Measurements from ENCODE around the gene RNF214. TPM values are rescaled to one million over a fixed set of nuclear protein-coding genes. Genes with fewer than 3 reads are reported as not detected.
A peak's percentile ranks its signal among the peaks of the same experiment; 100 is the strongest.
"Not testable (repeated sequence)": the region's sequence is repeated elsewhere in the genome, so short reads cannot be mapped to it uniquely, and the experiment has no call there.

RNF214 gene
- total RNA-seq, 2 donors from 2014 or later: 46.4 to 51.1 TPM

DNA sequence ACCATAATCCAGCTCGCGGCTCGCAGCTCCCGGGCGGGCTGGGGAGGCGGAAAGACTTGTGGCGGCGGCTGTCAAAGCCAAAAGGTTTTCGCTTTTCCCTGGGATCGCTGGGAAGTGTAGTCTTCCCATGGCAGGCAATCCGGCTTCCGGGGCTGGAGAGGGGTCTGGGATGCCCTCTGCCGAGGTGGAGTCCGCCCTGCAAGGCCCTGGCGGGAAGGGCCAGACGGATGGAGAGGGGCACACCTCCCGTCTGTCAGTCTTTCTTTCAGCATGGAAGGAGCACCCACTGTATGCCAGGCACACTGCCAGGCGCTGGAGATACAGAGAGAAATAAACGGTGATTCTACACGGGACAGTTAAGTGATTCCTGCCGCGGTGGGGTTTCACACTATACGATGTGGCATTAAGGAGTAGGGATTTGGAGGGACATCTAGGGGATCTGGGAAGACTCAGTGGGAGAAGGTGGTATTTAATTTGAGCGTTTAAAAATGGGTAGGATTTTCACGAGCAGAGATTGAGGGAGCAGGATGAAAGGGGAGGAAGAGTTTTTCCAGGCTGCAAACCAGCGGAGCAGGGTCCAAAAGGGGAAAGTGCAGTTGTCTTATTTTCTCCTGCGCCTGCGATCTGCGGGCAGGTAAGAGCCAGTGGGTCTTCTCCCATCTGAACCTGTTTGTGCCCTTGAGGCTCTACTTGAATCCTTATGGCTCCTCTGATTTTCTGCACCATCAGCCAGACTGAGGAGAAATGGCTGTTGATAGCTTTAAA lies 83.9 kb downstream of the RNF214 start, which contains the start of gene BACE1:
BACE1 (minus strand) TSS at position 60 of the 765 bp plus-strand sequence. CDS start 461 bp downstream, outside the sequence.
- WGBS, 2 experiments (ENCODE audit: insufficient coverage in 1 of 2, insufficient read length in 1 of 2): 16 to 23% methylated on average over 16 to 29 of the region's 29 CpGs
- H3K27ac ChIP-seq (ENCODE audit: low read depth, low read length): no peak within 1 kb of the TSS

DNA sequence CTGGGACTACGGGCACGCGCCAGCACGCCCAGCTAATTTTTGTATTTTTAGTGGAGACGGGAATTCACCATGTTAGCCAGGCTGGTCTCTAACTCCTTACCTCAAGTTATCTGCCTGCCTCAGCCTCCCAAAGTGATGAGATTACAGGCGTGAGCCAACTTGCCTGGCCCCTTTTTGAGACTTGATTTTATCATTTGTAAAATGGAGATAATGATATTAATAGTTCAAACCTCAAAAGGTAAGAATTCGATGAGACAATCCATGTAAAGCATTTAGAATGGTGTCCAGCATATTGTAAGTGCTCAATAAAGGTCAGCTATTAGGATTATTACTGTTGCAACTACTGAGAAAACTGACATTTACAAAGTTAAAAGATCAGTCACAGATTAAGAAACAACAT lies 86.3 kb downstream of the RNF214 start:
- Histone ChIP-seq H3K9me3 (ENCODE audit: control insufficient read depth, low read length) (no peaks in the 10 kb centered on the region), H3K27ac (ENCODE audit: low read depth, low read length) (no peak overlapping the region), H3K27me3 (ENCODE audit: control insufficient read depth, insufficient read depth, low read length, poor library complexity, severe bottlenecking) (no peaks in the 10 kb centered on the region), H3K4me3 (ENCODE audit: low read length) (no peak overlapping the region), H3K4me1 (ENCODE audit: control insufficient read depth, insufficient read depth, low read length) (no peaks in the 10 kb centered on the region), H3K36me3 (ENCODE audit: control insufficient read depth, insufficient read depth, low read length) (no peaks in the 10 kb centered on the region), H3K9ac (ENCODE audit: extremely low read depth, low read length, poor library complexity, severe bottlenecking) (no peak overlapping the region)
- Mint-ChIP-seq H3K4me3 (no peak overlapping the region), H3K36me3 (ENCODE audit: low read depth) (no peaks in the 10 kb centered on the region), H3K9me3 (no peaks in the 10 kb centered on the region), H3K27ac (no peak overlapping the region), H3K4me1 (peaks cover 20% of the 10 kb centered on the region), H3K27me3 (ENCODE audit: insufficient read depth) (peaks cover 3% of the 10 kb centered on the region)
- no peak for DNase-seq
- 90 to 92% methylated on average over 7 of the region's 7 CpGs for WGBS, 2 experiments (ENCODE audit: insufficient coverage in 1 of 2, insufficient read length in 1 of 2)
- TF ChIP-seq, protein P1, sequence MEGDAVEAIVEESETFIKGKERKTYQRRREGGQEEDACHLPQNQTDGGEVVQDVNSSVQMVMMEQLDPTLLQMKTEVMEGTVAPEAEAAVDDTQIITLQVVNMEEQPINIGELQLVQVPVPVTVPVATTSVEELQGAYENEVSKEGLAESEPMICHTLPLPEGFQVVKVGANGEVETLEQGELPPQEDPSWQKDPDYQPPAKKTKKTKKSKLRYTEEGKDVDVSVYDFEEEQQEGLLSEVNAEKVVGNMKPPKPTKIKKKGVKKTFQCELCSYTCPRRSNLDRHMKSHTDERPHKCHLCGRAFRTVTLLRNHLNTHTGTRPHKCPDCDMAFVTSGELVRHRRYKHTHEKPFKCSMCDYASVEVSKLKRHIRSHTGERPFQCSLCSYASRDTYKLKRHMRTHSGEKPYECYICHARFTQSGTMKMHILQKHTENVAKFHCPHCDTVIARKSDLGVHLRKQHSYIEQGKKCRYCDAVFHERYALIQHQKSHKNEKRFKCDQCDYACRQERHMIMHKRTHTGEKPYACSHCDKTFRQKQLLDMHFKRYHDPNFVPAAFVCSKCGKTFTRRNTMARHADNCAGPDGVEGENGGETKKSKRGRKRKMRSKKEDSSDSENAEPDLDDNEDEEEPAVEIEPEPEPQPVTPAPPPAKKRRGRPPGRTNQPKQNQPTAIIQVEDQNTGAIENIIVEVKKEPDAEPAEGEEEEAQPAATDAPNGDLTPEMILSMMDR (conservative IDR thresholded peaks at IDR 0.05): no peak

More for the DNA sequence above, 83.9 kb downstream of the RNF214 start, which contains the start of gene BACE1:
- TF ChIP-seq, protein P1 (conservative IDR thresholded peaks at IDR 0.05): peak; percentile 68
- H3K27ac Mint-ChIP-seq: no peak within 1 kb of the TSS
- no peaks in the 10 kb centered on the region for H3K9me3 Mint-ChIP-seq
- H3K4me1 Mint-ChIP-seq: peaks cover 20% of the 10 kb centered on the region
- peak within 1 kb of the TSS; percentile 89 for H3K4me3 ChIP-seq (ENCODE audit: low read length)
- no peaks in the 10 kb centered on the region for H3K27me3 ChIP-seq (ENCODE audit: control insufficient read depth, insufficient read depth, low read length, poor library complexity, severe bottlenecking)
- no peaks in the 10 kb centered on the region for H3K27me3 Mint-ChIP-seq (ENCODE audit: insufficient read depth)
- H3K4me1 ChIP-seq (ENCODE audit: control insufficient read depth, insufficient read depth, low read length): no peaks in the 10 kb centered on the region
- no peaks in the 10 kb centered on the region for H3K36me3 ChIP-seq (ENCODE audit: control insufficient read depth, insufficient read depth, low read length)
- H3K36me3 Mint-ChIP-seq (ENCODE audit: low read depth): peaks cover under 1% of the 10 kb centered on the region
- peak within 1 kb of the TSS; percentile 44 for H3K9ac ChIP-seq (ENCODE audit: extremely low read depth, low read length, poor library complexity, severe bottlenecking)
- no peaks in the 10 kb centered on the region for H3K9me3 ChIP-seq (ENCODE audit: control insufficient read depth, low read length)
- peak within 1 kb of the TSS; percentile 61 for H3K4me3 Mint-ChIP-seq
- DNase-seq: peak; percentile 97

DNA sequence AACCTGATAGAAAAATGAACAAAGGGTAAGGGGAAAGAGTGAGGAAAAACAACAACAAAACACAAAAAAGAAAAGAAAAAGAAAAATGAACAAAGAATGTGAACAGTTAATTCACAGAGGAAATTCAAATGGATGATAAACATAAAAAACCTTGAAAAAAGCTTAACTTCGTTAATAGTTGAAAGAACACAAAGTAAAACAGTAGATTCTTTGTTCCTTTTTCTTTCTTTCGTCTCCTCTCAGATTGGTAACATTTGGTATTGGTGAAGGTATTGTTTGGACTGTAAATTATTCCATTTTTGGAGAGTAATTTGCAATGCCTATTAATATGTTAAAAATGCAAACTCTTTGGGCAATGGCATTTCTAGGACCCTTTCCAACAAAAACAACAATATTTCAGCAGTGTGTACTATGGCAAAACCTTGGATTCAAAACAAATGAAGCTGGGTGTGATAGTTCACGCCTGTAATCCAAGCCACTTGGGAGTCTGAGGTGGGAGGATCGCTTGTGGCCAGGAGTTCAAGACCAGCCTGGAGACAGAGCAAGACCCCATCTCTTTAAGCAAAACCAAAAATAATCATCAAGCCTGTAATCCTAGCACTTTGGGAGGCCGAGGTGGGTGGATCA lies 86.9 kb downstream of the RNF214 start:
- 84 to 100% methylated on average over 1 to 5 of the region's 5 CpGs for WGBS, 2 experiments (ENCODE audit: insufficient coverage in 1 of 2, insufficient read length in 1 of 2)
- no peak for DNase-seq
- Mint-ChIP-seq H3K9me3 (no peaks in the 10 kb centered on the region), H3K27ac (no peak overlapping the region), H3K27me3 (ENCODE audit: insufficient read depth) (peaks cover 3% of the 10 kb centered on the region), H3K4me1 (peaks cover 16% of the 10 kb centered on the region), H3K36me3 (ENCODE audit: low read depth) (no peaks in the 10 kb centered on the region), H3K4me3 (no peak overlapping the region)
- H3K27me3 ChIP-seq (ENCODE audit: control insufficient read depth, insufficient read depth, low read length, poor library complexity, severe bottlenecking): no peaks in the 10 kb centered on the region
- H3K9me3 ChIP-seq (ENCODE audit: control insufficient read depth, low read length): no peaks in the 10 kb centered on the region
- H3K9ac ChIP-seq (ENCODE audit: extremely low read depth, low read length, poor library complexity, severe bottlenecking): no peak overlapping the region
- H3K36me3 ChIP-seq (ENCODE audit: control insufficient read depth, insufficient read depth, low read length): no peaks in the 10 kb centered on the region
- H3K4me1 ChIP-seq (ENCODE audit: control insufficient read depth, insufficient read depth, low read length): no peaks in the 10 kb centered on the region
- H3K27ac ChIP-seq (ENCODE audit: low read depth, low read length): no peak overlapping the region
- TF ChIP-seq, protein P1 (conservative IDR thresholded peaks at IDR 0.05): no peak
- no peak overlapping the region for H3K4me3 ChIP-seq (ENCODE audit: low read length)

DNA sequence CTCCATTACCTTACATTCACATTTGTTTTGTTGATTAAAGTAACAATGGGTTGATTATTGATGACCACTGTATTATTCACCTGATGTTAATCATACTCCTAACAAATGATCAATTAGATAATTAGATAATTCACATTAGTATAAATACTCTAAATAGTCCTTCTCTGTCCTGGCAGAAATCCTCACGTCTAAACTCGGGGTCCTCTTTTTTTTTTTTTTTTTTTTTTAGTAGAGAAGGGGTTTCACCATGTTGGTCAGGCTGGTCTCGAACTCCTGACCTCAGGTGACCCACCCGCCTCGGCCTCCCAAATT lies 94.7 kb downstream of the RNF214 start:
- WGBS, 2 experiments (ENCODE audit: insufficient coverage in 1 of 2, insufficient read length in 1 of 2): 30 to 33% methylated on average over 3 to 5 of the region's 5 CpGs
- not testable (repeated sequence) for H3K27ac Mint-ChIP-seq; H3K36me3 Mint-ChIP-seq (ENCODE audit: low read depth); H3K4me1 Mint-ChIP-seq; H3K9me3 Mint-ChIP-seq; H3K4me3 Mint-ChIP-seq; H3K9me3 ChIP-seq (ENCODE audit: control insufficient read depth, low read length); H3K27ac ChIP-seq (ENCODE audit: low read depth, low read length); DNase-seq; H3K36me3 ChIP-seq (ENCODE audit: control insufficient read depth, insufficient read depth, low read length); H3K9ac ChIP-seq (ENCODE audit: extremely low read depth, low read length, poor library complexity, severe bottlenecking); H3K27me3 Mint-ChIP-seq (ENCODE audit: insufficient read depth); H3K4me1 ChIP-seq (ENCODE audit: control insufficient read depth, insufficient read depth, low read length); H3K27me3 ChIP-seq (ENCODE audit: control insufficient read depth, insufficient read depth, low read length, poor library complexity, severe bottlenecking)
- H3K4me3 ChIP-seq (ENCODE audit: low read length): peak overlapping the region; percentile 97
